PFSK-1 (cell line): ENCODE data around the gene GNA14.

Experiments used
- POLR2AphosphoS5 ChIP-seq: IDR thresholded peaks from 2 replicates; pipeline ENCODE4 v1.6.1; 2012; ENCODE audit warnings: low read depth, mild to moderate bottlenecking, control low read depth, low read length, moderate library complexity
- REST ChIP-seq, 2 experiments: IDR thresholded peaks; 2 replicates each; pipeline versions ENCODE4 v1.6.1 to v1.8.0; 2011 to 2012; ENCODE audit warnings: low read depth in 2 of 2, low read length in 2 of 2, control low read depth in 1 of 2, inconsistent platforms in 1 of 2, mild to moderate bottlenecking in 1 of 2, moderate library complexity in 1 of 2; ENCODE audit not compliant: insufficient read depth in 1 of 2
- SIN3A ChIP-seq: IDR thresholded peaks from 2 replicates; pipeline ENCODE4 v1.6.1; 2012; ENCODE audit warnings: mild to moderate bottlenecking, low read length, moderate library complexity, borderline replicate concordance; ENCODE audit not compliant: insufficient read depth
- TAF1 ChIP-seq: IDR thresholded peaks from 2 replicates; pipeline ENCODE4 v1.6.1; 2012; ENCODE audit warnings: low read length, control low read depth, borderline replicate concordance; ENCODE audit not compliant: insufficient read depth

DNA sequence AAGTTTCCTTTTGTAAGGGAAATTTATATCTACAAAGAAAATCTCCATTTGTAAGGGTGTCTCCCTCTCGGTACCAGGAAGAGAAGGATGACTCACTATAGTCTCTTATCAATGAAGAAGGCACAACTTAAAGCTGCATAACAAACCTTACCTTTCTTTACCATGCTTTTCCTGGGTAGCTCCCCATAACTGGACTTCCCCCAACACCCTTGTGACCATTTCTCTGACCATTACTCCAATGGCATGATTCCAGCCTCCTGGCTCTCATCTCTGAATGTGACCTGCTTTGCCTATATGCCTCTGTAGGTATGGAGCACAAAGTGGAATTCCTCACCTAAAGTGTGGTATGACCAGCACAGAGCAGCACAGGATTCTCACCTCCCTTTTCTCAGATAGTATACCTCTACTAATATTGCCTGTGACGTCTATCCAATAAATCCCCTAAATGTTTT, 62.8 kb downstream of the GNA14 start:
- TF ChIP-seq POLR2AphosphoS5 (no peak), REST (IDR thresholded peaks at IDR 0.05; ENCODE audit: insufficient read depth in 1 of 2, low read depth in 2 of 2, low read length in 2 of 2) (no peak), TAF1 (no peak), SIN3A (no peak)
